ENCODE results near the gene BTBD17. TPM values are rescaled to one million over a fixed set of nuclear protein-coding genes. Genes with fewer than 3 reads are reported as not detected.
A peak's percentile ranks its signal among the peaks of the same experiment; 100 is the strongest.

Gene BTBD17
- total RNA-seq, 1 donor from 2014 or later: not detected

GRCh38 chr17:74334393-74335039, 27.2 kb downstream of the BTBD17 start:
- ATAC-seq: no peak

GRCh38 chr17:74332763-74333283, 28.8 kb downstream of the BTBD17 start:
- ATAC-seq: peak; percentile 30

GRCh38 chr17:74332017-74332650, 29.5 kb downstream of the BTBD17 start:
- no peak for ATAC-seq

- no peak for ATAC-seq
Measured at GRCh38 chr17:74330446-74330845, 31.2 kb downstream of the BTBD17 start.

GRCh38 chr17:74329378-74329777, 32.3 kb downstream of the BTBD17 start:
- no peak for ATAC-seq

- no peak for ATAC-seq
Measured at GRCh38 chr17:74328487-74328886, 33.2 kb downstream of the BTBD17 start.

- ATAC-seq: no peak
Measured at GRCh38 chr17:74326506-74326905, 35.2 kb downstream of the BTBD17 start.

GRCh38 chr17:74325743-74326379, 35.8 kb downstream of the BTBD17 start, which contains the start of gene KIF19:
Gene KIF19, plus strand, starts transcription at chr17:74326226. Its CDS starts 124 bp downstream, at chr17:74326350.
- peak; percentile 32 for ATAC-seq

- no peak for ATAC-seq
Measured at GRCh38 chr17:74325376-74325742, 36.3 kb downstream of the BTBD17 start.

- ATAC-seq: no peak
Measured at GRCh38 chr17:74324521-74324920, 37.1 kb downstream of the BTBD17 start.

GRCh38 chr17:74318391-74318790, 43.3 kb downstream of the BTBD17 start:
- no peak for ATAC-seq

- ATAC-seq: no peak
Measured at GRCh38 chr17:74317071-74317470, 44.6 kb downstream of the BTBD17 start.

- no peak for ATAC-seq
Measured at GRCh38 chr17:74316220-74316619, 45.4 kb downstream of the BTBD17 start.

GRCh38 chr17:74314877-74315276, 46.8 kb downstream of the BTBD17 start:
- no peak for ATAC-seq

GRCh38 chr17:74309902-74310301, 51.8 kb downstream of the BTBD17 start:
- no peak for ATAC-seq

GRCh38 chr17:74307984-74308773, 53.5 kb downstream of the BTBD17 start:
- peak; percentile 34 for ATAC-seq

Other genes with a start within 250 kb of the BTBD17 start
- 1,104 TPM for gene RPL38, start 158.2 kb downstream of the BTBD17 start, total RNA-seq
- 0.88 TPM for gene TTYH2, start 148.3 kb downstream of the BTBD17 start, total RNA-seq
- not detected for gene DNAI2, start 87.6 kb downstream of the BTBD17 start, total RNA-seq
- 0.16 TPM for gene KIF19, start 35.6 kb downstream of the BTBD17 start, total RNA-seq
- gene GPR142, start 5.6 kb upstream of the BTBD17 start, total RNA-seq: not detected
- gene GPRC5C, start 70.2 kb upstream of the BTBD17 start, total RNA-seq: 13.0 TPM
- 0.64 TPM for gene CD300A, start 104.8 kb upstream of the BTBD17 start, total RNA-seq
- not detected for gene CD300LB, start 169.6 kb upstream of the BTBD17 start, total RNA-seq
- gene CD300C, start 184.2 kb upstream of the BTBD17 start, total RNA-seq: 0.16 TPM
- gene CD300H, start 205.6 kb upstream of the BTBD17 start, total RNA-seq: not detected
- not detected for gene CD300LD, start 230.4 kb upstream of the BTBD17 start, total RNA-seq